ENCODE measurements around the gene TMEM69. TPM values are rescaled to one million over a fixed set of nuclear protein-coding genes. Genes with fewer than 3 reads are reported as not detected.
"Not testable (repeated sequence)": the region's sequence is repeated elsewhere in the genome, so short reads cannot be mapped to it uniquely, and the experiment has no call there.

TMEM69 gene
- total and polyA plus RNA-seq, 5 donors from 2014 or later = 15.5 to 57.7 (median 53.3) TPM

- not testable (repeated sequence) for H3K4me3 ChIP-seq (ENCODE audit: low read depth, low read length); H3K4me3 Mint-ChIP-seq; ATAC-seq (ENCODE audit: low read depth in 2 of 2); H3K27ac Mint-ChIP-seq; H3K27me3 ChIP-seq (ENCODE audit: control insufficient read depth, insufficient read depth, low read length); DNase-seq; H3K9me3 Mint-ChIP-seq; H3K27me3 Mint-ChIP-seq; H3K27ac ChIP-seq (ENCODE audit: insufficient read depth, low read length, poor library complexity, severe bottlenecking); H3K9me3 ChIP-seq (ENCODE audit: control insufficient read depth in 2 of 2, low read length in 2 of 2); H3K4me1 ChIP-seq (ENCODE audit: control insufficient read depth, insufficient read depth, low read length, poor library complexity, severe bottlenecking)
- H3K4me1 Mint-ChIP-seq = peaks cover 4 to 26% (median 14%) of the 10 kb centered on the region in 4 donors
- peaks cover 10% of the 10 kb centered on the region for H3K36me3 Mint-ChIP-seq
- H3K36me3 ChIP-seq (ENCODE audit: control insufficient read depth, insufficient read depth, low read length) = peaks cover 42% of the 10 kb centered on the region
Observed at GRCh38 chr1:45693811-45694210, 5.8 kb downstream of the TMEM69 start.

GRCh38 chr1:45694823-45695222 is 6.8 kb downstream of the TMEM69 start:
- Mint-ChIP-seq H3K9me3 (no peaks in the 10 kb centered on the region), H3K27ac (no peak overlapping the region), H3K36me3 (peaks cover 15% of the 10 kb centered on the region), H3K4me1 (peaks cover 4 to 20% (median 10%) of the 10 kb centered on the region in 4 donors), H3K27me3 (no peaks in the 10 kb centered on the region), H3K4me3 (no peak overlapping the region)
- ATAC-seq (ENCODE audit: low read depth in 2 of 2) (no peak), DNase-seq (no peak)
- Histone ChIP-seq H3K27ac (ENCODE audit: insufficient read depth, low read length, poor library complexity, severe bottlenecking) (no peak overlapping the region), H3K4me1 (ENCODE audit: control insufficient read depth, insufficient read depth, low read length, poor library complexity, severe bottlenecking) (no peaks in the 10 kb centered on the region), H3K27me3 (ENCODE audit: control insufficient read depth, insufficient read depth, low read length) (no peaks in the 10 kb centered on the region), H3K9me3 (ENCODE audit: control insufficient read depth in 2 of 2, low read length in 2 of 2) (no peaks in the 10 kb centered on the region), H3K36me3 (ENCODE audit: control insufficient read depth, insufficient read depth, low read length) (peaks cover 42% of the 10 kb centered on the region), H3K4me3 (ENCODE audit: low read depth, low read length) (no peak overlapping the region)

GRCh38 chr1:45704637-45705036 is 16.7 kb downstream of the TMEM69 start:
- Mint-ChIP-seq H3K9me3 (peaks cover 0 to 8% (median 2%) of the 10 kb centered on the region in 7 donors), H3K27ac (no peak overlapping the region)

GRCh38 chr1:45713711-45714110 is 25.7 kb downstream of the TMEM69 start:
- Mint-ChIP-seq H3K4me3 (no peak overlapping the region), H3K9me3 (no peaks in the 10 kb centered on the region), H3K4me1 (no peaks in the 10 kb centered on the region), H3K27ac (no peak overlapping the region), H3K27me3 (no peaks in the 10 kb centered on the region), H3K36me3 (peaks cover 17% of the 10 kb centered on the region)
- Histone ChIP-seq H3K4me1 (ENCODE audit: control insufficient read depth, insufficient read depth, low read length, poor library complexity, severe bottlenecking) (no peaks in the 10 kb centered on the region), H3K9me3 (ENCODE audit: control insufficient read depth in 2 of 2, low read length in 2 of 2) (no peaks in the 10 kb centered on the region), H3K36me3 (ENCODE audit: control insufficient read depth, insufficient read depth, low read length) (peaks cover 30% of the 10 kb centered on the region), H3K27me3 (ENCODE audit: control insufficient read depth, insufficient read depth, low read length) (no peaks in the 10 kb centered on the region), H3K27ac (ENCODE audit: insufficient read depth, low read length, poor library complexity, severe bottlenecking) (no peak overlapping the region), H3K4me3 (ENCODE audit: low read depth, low read length) (no peak overlapping the region)
- no peak for DNase-seq
- no peak for ATAC-seq (ENCODE audit: low read depth in 2 of 2)

More at GRCh38 chr1:45704637-45705036, 16.7 kb downstream of the TMEM69 start:
- Histone ChIP-seq H3K4me3 (ENCODE audit: low read depth, low read length) (no peak overlapping the region), H3K4me1 (ENCODE audit: control insufficient read depth, insufficient read depth, low read length, poor library complexity, severe bottlenecking) (no peaks in the 10 kb centered on the region), H3K27ac (ENCODE audit: insufficient read depth, low read length, poor library complexity, severe bottlenecking) (no peak overlapping the region), H3K36me3 (ENCODE audit: control insufficient read depth, insufficient read depth, low read length) (peaks cover 12% of the 10 kb centered on the region), H3K9me3 (ENCODE audit: control insufficient read depth in 2 of 2, low read length in 2 of 2) (peaks cover 0 to 2% of the 10 kb centered on the region in 2 experiments), H3K27me3 (ENCODE audit: control insufficient read depth, insufficient read depth, low read length) (no peaks in the 10 kb centered on the region)
- DNase-seq (no peak), ATAC-seq (ENCODE audit: low read depth in 2 of 2) (no peak)
- H3K36me3 Mint-ChIP-seq = peaks cover 26% of the 10 kb centered on the region
- no peak overlapping the region for H3K4me3 Mint-ChIP-seq
- H3K4me1 Mint-ChIP-seq = peaks cover 0 to 3% (median 0%) of the 10 kb centered on the region in 4 donors
- H3K27me3 Mint-ChIP-seq = no peaks in the 10 kb centered on the region

- no peaks in the 10 kb centered on the region for H3K27me3 ChIP-seq (ENCODE audit: control insufficient read depth, insufficient read depth, low read length)
- no peaks in the 10 kb centered on the region for H3K4me1 ChIP-seq (ENCODE audit: control insufficient read depth, insufficient read depth, low read length, poor library complexity, severe bottlenecking)
- Mint-ChIP-seq H3K4me3 (no peak overlapping the region), H3K27ac (no peak overlapping the region), H3K4me1 (peaks cover 0 to 7% (median 0%) of the 10 kb centered on the region in 4 donors), H3K27me3 (no peaks in the 10 kb centered on the region), H3K9me3 (no peaks in the 10 kb centered on the region), H3K36me3 (peaks cover 16% of the 10 kb centered on the region)
- H3K9me3 ChIP-seq (ENCODE audit: control insufficient read depth in 2 of 2, low read length in 2 of 2) = no peaks in the 10 kb centered on the region
- peaks cover 28% of the 10 kb centered on the region for H3K36me3 ChIP-seq (ENCODE audit: control insufficient read depth, insufficient read depth, low read length)
- no peak overlapping the region for H3K4me3 ChIP-seq (ENCODE audit: low read depth, low read length)
- H3K27ac ChIP-seq (ENCODE audit: insufficient read depth, low read length, poor library complexity, severe bottlenecking) = no peak overlapping the region
- DNase-seq = no peak
- no peak for ATAC-seq (ENCODE audit: low read depth in 2 of 2)
Observed at GRCh38 chr1:45716700-45717099, 28.7 kb downstream of the TMEM69 start.

GRCh38 chr1:45717386-45717785 is 29.4 kb downstream of the TMEM69 start:
- peaks cover 24% of the 10 kb centered on the region for H3K36me3 ChIP-seq (ENCODE audit: control insufficient read depth, insufficient read depth, low read length)
- H3K4me1 Mint-ChIP-seq; H3K27ac ChIP-seq (ENCODE audit: insufficient read depth, low read length, poor library complexity, severe bottlenecking); H3K4me3 Mint-ChIP-seq; H3K4me3 ChIP-seq (ENCODE audit: low read depth, low read length); DNase-seq; H3K4me1 ChIP-seq (ENCODE audit: control insufficient read depth, insufficient read depth, low read length, poor library complexity, severe bottlenecking); H3K27me3 Mint-ChIP-seq; H3K9me3 ChIP-seq (ENCODE audit: control insufficient read depth in 2 of 2, low read length in 2 of 2); H3K27ac Mint-ChIP-seq; H3K27me3 ChIP-seq (ENCODE audit: control insufficient read depth, insufficient read depth, low read length); ATAC-seq (ENCODE audit: low read depth in 2 of 2); H3K9me3 Mint-ChIP-seq: not testable (repeated sequence)
- peaks cover 11% of the 10 kb centered on the region for H3K36me3 Mint-ChIP-seq

GRCh38 chr1:45718289-45718688 is 30.3 kb downstream of the TMEM69 start:
- DNase-seq (no peak), ATAC-seq (ENCODE audit: low read depth in 2 of 2) (no peak)
- Histone ChIP-seq H3K9me3 (ENCODE audit: control insufficient read depth in 2 of 2, low read length in 2 of 2) (no peaks in the 10 kb centered on the region), H3K4me1 (ENCODE audit: control insufficient read depth, insufficient read depth, low read length, poor library complexity, severe bottlenecking) (no peaks in the 10 kb centered on the region), H3K4me3 (ENCODE audit: low read depth, low read length) (no peak overlapping the region), H3K36me3 (ENCODE audit: control insufficient read depth, insufficient read depth, low read length) (peaks cover 24% of the 10 kb centered on the region), H3K27ac (ENCODE audit: insufficient read depth, low read length, poor library complexity, severe bottlenecking) (no peak overlapping the region), H3K27me3 (ENCODE audit: control insufficient read depth, insufficient read depth, low read length) (no peaks in the 10 kb centered on the region)
- no peak overlapping the region for H3K4me3 Mint-ChIP-seq
- no peaks in the 10 kb centered on the region for H3K9me3 Mint-ChIP-seq
- H3K4me1 Mint-ChIP-seq = peaks cover 0 to 7% (median 0%) of the 10 kb centered on the region in 4 donors
- no peak overlapping the region for H3K27ac Mint-ChIP-seq
- no peaks in the 10 kb centered on the region for H3K27me3 Mint-ChIP-seq
- peaks cover 16% of the 10 kb centered on the region for H3K36me3 Mint-ChIP-seq

- ATAC-seq (ENCODE audit: low read depth in 2 of 2) (no peak), DNase-seq (no peak)
- H3K27me3 ChIP-seq (ENCODE audit: control insufficient read depth, insufficient read depth, low read length) = no peaks in the 10 kb centered on the region
- Mint-ChIP-seq H3K27ac (no peak overlapping the region), H3K4me1 (peaks cover 0 to 7% (median 0%) of the 10 kb centered on the region in 4 donors), H3K27me3 (no peaks in the 10 kb centered on the region), H3K36me3 (peaks cover 5% of the 10 kb centered on the region), H3K4me3 (no peak overlapping the region), H3K9me3 (no peaks in the 10 kb centered on the region)
- no peak overlapping the region for H3K4me3 ChIP-seq (ENCODE audit: low read depth, low read length)
- no peak overlapping the region for H3K27ac ChIP-seq (ENCODE audit: insufficient read depth, low read length, poor library complexity, severe bottlenecking)
- H3K36me3 ChIP-seq (ENCODE audit: control insufficient read depth, insufficient read depth, low read length) = peaks cover 14% of the 10 kb centered on the region
- H3K9me3 ChIP-seq (ENCODE audit: control insufficient read depth in 2 of 2, low read length in 2 of 2) = no peaks in the 10 kb centered on the region
- no peaks in the 10 kb centered on the region for H3K4me1 ChIP-seq (ENCODE audit: control insufficient read depth, insufficient read depth, low read length, poor library complexity, severe bottlenecking)
Observed at GRCh38 chr1:45721207-45721606, 33.2 kb downstream of the TMEM69 start.

Measured in CD4-positive, CD25-positive, alpha-beta regulatory T cell (primary cell).